Muscle of leg (tissue), 11 donors: ENCODE data around the gene C20orf144. TPM values are rescaled to one million over a fixed set of nuclear protein-coding genes. Genes with fewer than 3 reads are reported as not detected.

Source experiments
- DNase-seq: peaks from one replicate; pipeline ENCODE4 v3.0.0; 2013
- H3K27ac ChIP-seq: one replicate; pipeline ENCODE4 v1.5.1; 2013; ENCODE audit warnings: mild to moderate bottlenecking, low read length, control low read depth
- H3K27me3 ChIP-seq: one replicate; pipeline ENCODE4 v1.6.1; 2013; ENCODE audit warnings: low read length; ENCODE audit not compliant: control insufficient read depth, insufficient read depth
- H3K36me3 ChIP-seq: one replicate; pipeline ENCODE4 v1.6.1; 2013; ENCODE audit warnings: low read length; ENCODE audit not compliant: control insufficient read depth, insufficient read depth
- H3K4me1 ChIP-seq: one replicate; pipeline ENCODE4 v1.6.1; 2013; ENCODE audit warnings: low read length; ENCODE audit not compliant: control insufficient read depth, insufficient read depth
- H3K4me3 ChIP-seq: one replicate; pipeline ENCODE4 v1.5.1; 2013; ENCODE audit warnings: low read length, control low read depth
- H3K9me3 ChIP-seq: replicated peaks from 2 replicates; pipeline ENCODE4 v1.6.1; 2013; ENCODE audit warnings: low read depth, low read length; ENCODE audit not compliant: control insufficient read depth
- WGBS: methylation state at CpG from one replicate; pipeline ENCODE4 v1.1.5; 2013; ENCODE audit warnings: missing lambda C conversion rate; ENCODE audit not compliant: insufficient coverage; 5-methylcytosine and 5-hydroxymethylcytosine counted together
- polyA plus RNA-seq, 8 donors: library from polyadenylated mRNA; unstranded; fragments of 120-200 nt; gene quantifications; one replicate each; pipeline versions ENCODE4 v1.2.1 to v1.2.3, GENCODE V29; 2013; ENCODE audit warnings: inconsistent platforms in 1 of 8, low replicate concordance in 1 of 8; ENCODE audit not compliant: insufficient read length in 8 of 8, insufficient read depth in 1 of 8
- total RNA-seq: library from RNA; stranded (reverse); fragments of 120-200 nt; gene quantifications from one replicate; pipeline ENCODE4 v1.2.4, GENCODE V29; 2013

Gene C20orf144
- total and polyA plus RNA-seq, 9 donors, result 0.04 to 0.32 (median 0.17) TPM

- no peaks in the 10 kb centered on the region for H3K27me3 ChIP-seq
- WGBS, result 40% methylated on average over 9 of the region's 9 CpGs
- DNase-seq, result no peak
- peaks cover 25% of the 10 kb centered on the region for H3K36me3 ChIP-seq
- H3K4me3 ChIP-seq, result peak overlapping the region; percentile 85
- H3K27ac ChIP-seq, result peak overlapping the region; percentile 77
- H3K9me3 ChIP-seq, result no peaks in the 10 kb centered on the region
- H3K4me1 ChIP-seq, result peaks cover 38% of the 10 kb centered on the region
These were observed 2.1 kb downstream of the C20orf144 start for GRCh38 chr20:33664085-33664761.

GRCh38 chr20:33664762-33665144 is 2.6 kb downstream of the C20orf144 start:
- H3K36me3 ChIP-seq, result peaks cover 25% of the 10 kb centered on the region
- peaks cover 38% of the 10 kb centered on the region for H3K4me1 ChIP-seq
- no peaks in the 10 kb centered on the region for H3K9me3 ChIP-seq
- 100% methylated on average over 2 of the region's 2 CpGs for WGBS
- H3K27ac ChIP-seq, result no peak overlapping the region
- no peak overlapping the region for H3K4me3 ChIP-seq
- DNase-seq, result no peak
- no peaks in the 10 kb centered on the region for H3K27me3 ChIP-seq

DNA sequence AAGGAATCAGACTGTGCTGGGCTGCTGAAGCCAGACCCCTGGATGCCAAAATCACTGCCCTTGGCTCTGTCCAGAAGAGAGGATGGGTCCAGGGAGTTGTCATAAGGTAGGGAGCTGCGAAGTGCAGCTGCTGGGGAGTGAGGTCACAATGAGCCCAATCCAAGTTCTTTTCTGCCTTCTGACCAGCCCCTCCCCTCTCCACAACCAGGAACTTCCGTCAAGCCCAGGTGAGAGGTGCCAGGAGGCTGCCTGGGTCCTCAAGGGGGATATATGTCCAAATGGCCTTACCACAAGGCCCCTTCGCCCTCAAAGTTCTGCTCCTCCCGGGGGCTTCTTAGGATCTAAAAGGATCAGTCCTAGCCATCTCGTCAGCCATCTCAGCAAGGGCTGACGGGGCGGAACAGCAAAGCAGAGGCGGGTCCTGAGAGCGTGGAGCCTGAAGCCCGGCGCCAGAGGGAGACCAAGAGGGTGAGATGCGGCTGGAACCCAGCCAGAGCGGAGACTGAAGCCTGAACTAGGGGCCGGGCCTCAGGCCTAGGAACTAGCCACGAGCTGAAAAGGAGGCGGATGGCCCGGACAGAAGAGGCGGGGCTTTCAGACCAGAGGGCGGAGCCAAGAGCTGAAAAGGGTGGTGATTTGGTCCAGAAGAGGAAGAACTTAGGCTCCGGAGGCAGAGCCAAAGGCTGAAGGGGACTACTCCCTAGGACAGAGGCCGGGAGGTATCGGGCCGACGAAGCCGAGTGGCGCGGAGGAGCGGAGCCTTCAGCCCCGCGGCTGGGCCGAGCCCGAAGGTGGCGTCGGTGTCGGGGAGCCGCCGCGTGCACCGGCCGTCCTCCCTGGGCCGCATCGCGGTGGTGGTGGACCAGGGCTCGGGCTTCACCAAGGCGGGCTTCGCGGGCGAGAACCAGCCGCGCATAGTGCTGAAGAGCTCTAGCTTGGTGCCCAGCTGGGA is 4.4 kb downstream of the C20orf144 start, which contains the start of gene ACTL10:
Gene ACTL10, plus strand, starts transcription at position 651 of the 952 bp plus-strand sequence. CDS start 555 bp downstream, outside the sequence.
- Histone ChIP-seq H3K4me3 (peak within 1 kb of the TSS; percentile 38), H3K27me3 (no peaks in the 10 kb centered on the region), H3K36me3 (peaks cover 31% of the 10 kb centered on the region), H3K9me3 (no peaks in the 10 kb centered on the region), H3K4me1 (peaks cover 42% of the 10 kb centered on the region), H3K27ac (peak within 1 kb of the TSS; percentile 85)
- peak; percentile 97 for DNase-seq
- WGBS, result 2% methylated on average over 48 of the region's 50 CpGs

DNA sequence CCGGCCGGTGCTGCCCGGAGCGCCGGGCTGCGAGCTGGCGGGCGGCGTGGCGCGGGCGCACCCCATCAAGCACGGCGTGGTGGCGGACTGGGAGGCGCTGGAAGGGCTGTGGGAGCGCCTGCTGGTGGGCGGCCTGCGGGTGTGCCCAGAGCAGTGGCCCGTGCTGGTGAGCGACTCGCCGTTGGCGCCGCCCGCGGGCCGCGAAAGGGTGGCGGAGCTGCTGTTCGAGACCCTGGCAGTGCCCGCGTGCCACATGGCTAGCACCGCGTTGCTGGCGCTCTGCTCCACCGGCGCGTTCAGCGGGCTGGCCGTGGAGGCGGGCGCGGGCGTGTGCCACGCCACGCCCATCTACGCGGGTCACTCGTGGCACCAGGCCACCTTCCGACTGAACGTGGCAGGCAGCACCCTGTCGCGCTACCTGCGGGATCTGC is 5.1 kb downstream of the C20orf144 start:
- 8% methylated on average over 52 of the region's 55 CpGs for WGBS
- no peaks in the 10 kb centered on the region for H3K9me3 ChIP-seq
- H3K4me1 ChIP-seq, result peaks cover 49% of the 10 kb centered on the region
- H3K27ac ChIP-seq, result peak overlapping the region; percentile 85
- H3K4me3 ChIP-seq, result peak overlapping the region; percentile 38
- peaks cover 34% of the 10 kb centered on the region for H3K36me3 ChIP-seq
- H3K27me3 ChIP-seq, result no peaks in the 10 kb centered on the region
- no peak for DNase-seq

DNA sequence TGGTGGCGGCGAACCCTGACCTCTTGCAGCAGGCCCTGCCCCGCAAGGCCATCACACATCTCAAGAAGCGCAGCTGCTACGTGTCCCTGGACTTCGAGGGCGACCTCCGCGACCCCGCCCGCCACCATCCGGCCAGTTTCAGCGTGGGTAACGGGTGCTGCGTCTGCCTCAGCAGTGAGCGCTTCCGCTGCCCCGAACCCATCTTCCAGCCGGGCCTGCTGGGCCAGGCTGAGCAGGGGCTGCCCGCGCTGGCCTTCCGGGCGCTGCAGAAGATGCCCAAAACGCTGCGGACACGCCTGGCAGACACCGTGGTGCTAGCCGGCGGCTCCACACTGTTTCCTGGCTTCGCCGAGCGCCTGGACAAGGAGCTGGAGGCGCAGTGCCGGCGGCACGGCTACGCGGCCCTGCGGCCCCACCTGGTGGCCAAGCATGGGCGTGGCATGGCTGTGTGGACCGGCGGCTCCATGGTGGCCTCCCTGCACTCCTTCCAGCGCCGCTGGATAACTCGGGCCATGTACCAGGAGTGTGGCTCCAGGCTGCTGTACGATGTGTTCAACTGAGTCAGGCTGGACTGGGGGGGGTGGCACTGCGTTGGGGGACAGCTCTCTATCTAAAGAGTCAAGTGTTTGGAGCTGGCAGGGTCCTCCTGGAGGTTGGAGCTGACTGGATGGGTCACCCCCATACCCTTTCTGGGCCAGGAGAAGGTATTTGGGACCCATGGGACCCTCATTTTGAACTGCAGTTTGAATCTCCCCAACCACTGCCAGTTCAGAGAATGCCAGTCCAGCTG is 5.7 kb downstream of the C20orf144 start:
- H3K27me3 ChIP-seq, result no peaks in the 10 kb centered on the region
- peak; percentile 84 for DNase-seq
- H3K4me3 ChIP-seq, result peak overlapping the region; percentile 38
- WGBS, result 14% methylated on average over 41 of the region's 47 CpGs
- H3K4me1 ChIP-seq, result peaks cover 52% of the 10 kb centered on the region
- H3K36me3 ChIP-seq, result peaks cover 34% of the 10 kb centered on the region
- H3K9me3 ChIP-seq, result no peaks in the 10 kb centered on the region
- H3K27ac ChIP-seq, result no peak overlapping the region

DNA sequence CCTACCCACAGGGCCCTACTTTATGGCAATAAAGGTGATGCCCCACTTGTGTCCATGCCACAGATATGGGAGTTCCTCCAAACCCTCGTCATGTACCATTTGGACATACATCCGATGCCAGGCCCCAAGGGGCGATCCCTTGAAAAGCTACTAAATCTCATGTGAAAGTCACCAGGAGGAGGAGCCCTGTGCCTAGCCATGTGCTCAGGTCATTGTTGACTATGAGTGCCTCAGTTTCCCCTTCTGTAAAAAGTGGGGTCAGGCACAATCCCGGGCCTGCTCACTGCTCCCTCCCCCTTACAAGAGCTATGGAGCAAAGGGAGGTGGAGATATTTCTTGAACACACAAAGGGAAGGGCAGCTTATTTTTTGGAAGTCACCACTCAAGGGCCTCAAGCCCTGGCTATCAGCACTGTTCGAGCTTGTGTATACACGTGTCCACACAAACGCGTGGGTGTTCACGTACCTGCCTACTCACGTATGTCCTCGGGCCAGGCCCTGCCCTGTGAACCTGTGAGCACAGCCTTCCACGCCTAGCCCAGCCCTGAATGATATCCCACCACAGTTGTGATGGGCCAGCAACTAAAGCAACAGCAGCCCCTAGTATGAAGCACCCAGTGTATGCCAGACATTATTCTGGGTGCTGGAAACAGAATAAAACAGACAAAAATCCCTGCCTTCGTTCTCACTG is 6.5 kb downstream of the C20orf144 start:
- Histone ChIP-seq H3K4me3 (no peak overlapping the region), H3K27ac (no peak overlapping the region), H3K27me3 (no peaks in the 10 kb centered on the region), H3K4me1 (peaks cover 54% of the 10 kb centered on the region), H3K9me3 (no peaks in the 10 kb centered on the region), H3K36me3 (peaks cover 34% of the 10 kb centered on the region)
- DNase-seq, result no peak
- 93% methylated on average over 11 of the region's 13 CpGs for WGBS

DNA sequence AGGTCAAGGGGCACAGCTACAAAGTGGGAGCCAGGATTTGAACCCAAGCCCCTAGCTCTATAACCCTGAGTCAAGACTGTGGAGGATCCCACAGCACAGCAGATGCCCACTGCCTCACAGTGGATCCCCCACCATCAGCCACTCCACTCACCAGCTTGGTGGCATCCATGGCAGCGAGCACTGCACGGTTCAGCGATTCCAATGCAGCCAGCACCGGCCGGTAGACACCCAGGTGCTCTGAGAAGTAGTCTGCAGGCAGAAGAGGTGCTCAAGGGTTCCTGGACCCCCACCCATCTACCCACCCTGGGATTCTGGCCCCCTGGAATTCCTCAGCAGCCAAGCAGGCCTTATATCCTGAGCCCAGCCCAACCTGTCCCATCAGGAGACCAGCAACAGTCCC is 7.1 kb downstream of the C20orf144 start:
- Histone ChIP-seq H3K27me3 (no peaks in the 10 kb centered on the region), H3K9me3 (no peaks in the 10 kb centered on the region), H3K36me3 (peaks cover 34% of the 10 kb centered on the region), H3K4me3 (no peak overlapping the region), H3K27ac (no peak overlapping the region), H3K4me1 (peaks cover 53% of the 10 kb centered on the region)
- WGBS, result no CpG with 5 or more reads among the region's 5 CpGs
- no peak for DNase-seq

DNA sequence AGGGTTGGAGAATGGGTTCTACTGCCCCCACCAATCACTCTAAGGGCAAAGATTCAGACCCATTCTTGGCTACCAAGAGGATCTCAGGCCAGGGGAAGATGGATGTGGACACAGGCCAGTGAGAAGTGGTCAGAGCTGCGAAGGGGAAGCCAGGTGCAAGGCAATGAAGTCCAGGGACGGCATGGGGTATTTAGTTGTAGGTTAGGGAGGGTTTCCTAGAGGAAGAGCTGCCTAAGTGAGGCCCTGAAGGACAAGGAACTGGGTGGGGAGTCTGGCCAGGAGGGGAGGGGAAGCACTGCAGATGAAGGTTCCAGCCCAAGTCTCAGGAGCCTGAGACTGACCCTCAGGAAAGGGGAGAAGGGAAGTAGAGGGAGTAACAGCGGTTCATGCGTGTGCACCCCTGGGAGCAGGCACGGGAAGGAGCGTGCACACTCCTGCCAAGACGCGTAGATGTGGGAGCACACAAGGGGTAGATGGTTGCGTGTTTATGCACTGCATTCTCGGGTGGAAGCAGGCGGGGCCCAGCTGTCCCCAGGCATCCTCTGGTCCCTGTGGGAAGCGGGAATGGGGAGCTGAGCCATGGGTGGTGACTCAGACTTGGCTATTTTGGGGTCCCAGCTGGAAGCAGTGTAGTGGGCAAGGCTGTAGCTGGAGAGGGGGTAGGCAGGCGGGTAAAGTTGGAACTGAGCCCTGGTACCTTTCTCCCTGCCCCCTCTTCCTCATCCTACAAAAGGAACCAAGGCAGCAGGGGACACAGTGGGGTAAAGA is 7.9 kb downstream of the C20orf144 start:
- 62% methylated on average over 12 of the region's 13 CpGs for WGBS
- DNase-seq, result no peak
- H3K27ac ChIP-seq, result no peak overlapping the region
- H3K36me3 ChIP-seq, result peaks cover 34% of the 10 kb centered on the region
- no peaks in the 10 kb centered on the region for H3K9me3 ChIP-seq
- no peaks in the 10 kb centered on the region for H3K27me3 ChIP-seq
- H3K4me1 ChIP-seq, result peaks cover 55% of the 10 kb centered on the region
- H3K4me3 ChIP-seq, result no peak overlapping the region
